AG04450 (cell line): ENCODE data around the gene TRIM66. TPM values are rescaled to one million over a fixed set of nuclear protein-coding genes. Genes with fewer than 3 reads are reported as not detected.

Experiments used
- CTCF ChIA-PET: fragments of 300-600, 350-600 bp; formaldehyde crosslinking; extraction: SDS; loops from one replicate; lab custom pipeline; 2022; ENCODE audit warnings: antibody characterized with exemption, inconsistent platforms; lab: Charles Lee
- POLR2A ChIA-PET: fragments of 350-600 bp; formaldehyde crosslinking; extraction: SDS; loops from one replicate; lab custom pipeline; 2021; ENCODE audit warnings: antibody characterized with exemption, inconsistent platforms; lab: Yijun Ruan, JAX
- DNase-seq: peaks from one replicate; pipeline ENCODE4 v3.0.0-alpha.2; 2011; ENCODE audit warnings: low read depth, low spot score
- H3K27ac ChIP-seq: one replicate; pipeline ENCODE4 v1.5.1; 2012; ENCODE audit warnings: low read depth, low read length, control low read depth
- H3K27me3 ChIP-seq: one replicate; pipeline ENCODE4 v1.6.0; 2012; ENCODE audit warnings: low read length; ENCODE audit not compliant: control insufficient read depth, insufficient read depth
- H3K4me3 ChIP-seq: 2 replicates; pipeline ENCODE4 v1.5.1; 2011; ENCODE audit warnings: mild to moderate bottlenecking, low read depth, low read length, control low read depth
- H3K9me3 ChIP-seq: 2 replicates; pipeline ENCODE4 v1.5.1; 2012; ENCODE audit warnings: low read length; ENCODE audit not compliant: control insufficient read depth, insufficient read depth
- polyA plus RNA-seq: library from polyadenylated mRNA; depleted of rRNA; stranded (reverse); fragments of >200 nt; gene quantifications from 2 replicates; pipeline ENCODE4 v1.2.3, GENCODE V29; 2011
- TF ChIP-seq, protein P1 (sequence below): IDR thresholded peaks from 2 replicates; pipeline ENCODE4 v1.5.1; 2011; ENCODE audit warnings: low read depth, low read length, control low read depth, inconsistent platforms

Gene TRIM66
- polyA plus RNA-seq, 1 experiment, result 6.3 TPM

DNA sequence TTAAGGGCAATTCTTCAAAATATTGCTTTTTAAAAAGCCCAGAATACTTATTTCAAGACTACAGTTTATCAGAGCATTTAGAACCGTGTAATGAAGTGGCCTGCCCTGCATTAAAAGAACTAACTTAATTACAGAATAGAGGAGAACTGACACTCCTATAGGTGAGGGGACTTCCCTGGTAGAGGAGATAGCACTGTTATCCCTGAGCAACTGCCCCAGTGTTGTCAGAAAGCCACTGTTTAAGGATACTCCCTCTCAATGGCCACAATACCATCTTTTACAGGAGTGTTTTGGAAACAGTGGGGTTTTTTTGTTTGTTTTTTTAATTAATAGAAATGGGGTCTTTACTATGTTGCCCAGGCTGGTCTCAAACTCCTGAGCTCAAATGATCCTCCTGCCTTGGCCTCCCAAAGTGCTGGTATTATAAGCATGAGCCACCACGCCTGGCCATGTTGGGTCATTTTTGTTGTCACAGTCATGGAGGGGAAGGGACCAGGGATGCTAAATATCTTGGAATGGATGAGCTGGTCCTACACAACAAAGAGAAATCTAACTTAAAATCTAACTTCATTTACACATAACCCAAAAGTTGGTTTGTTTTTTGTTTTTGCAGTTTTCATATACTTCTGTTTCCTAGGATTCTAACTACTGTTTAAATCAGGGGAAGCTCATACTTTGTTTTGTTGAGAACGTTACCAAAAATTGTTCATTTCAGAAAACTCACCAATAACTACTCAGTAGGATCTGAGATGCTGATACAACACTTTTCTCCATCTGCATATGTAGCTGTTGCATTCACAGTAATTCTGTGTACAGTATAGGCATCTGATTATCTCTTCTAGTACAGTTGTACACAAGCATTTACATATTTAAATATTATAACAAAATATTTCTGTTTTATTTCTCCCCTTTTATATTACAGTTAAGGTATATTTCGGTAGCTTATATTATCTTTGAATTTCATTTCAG lies 8.2 kb upstream of the TRIM66 start:
- ChIA-PET CTCF (interaction anchor here (0.9 to 1.9 kb wide), 2 partner anchors 177 to 270 kb away, joined by 3 to 7 read pairs; no protein-coding TSS in a partner anchor), POLR2A (interaction anchor here (0.9 kb wide), 1 partner anchor 29 kb away, joined by 3 read pairs; no protein-coding TSS in a partner anchor)
- TF ChIP-seq, protein P1, sequence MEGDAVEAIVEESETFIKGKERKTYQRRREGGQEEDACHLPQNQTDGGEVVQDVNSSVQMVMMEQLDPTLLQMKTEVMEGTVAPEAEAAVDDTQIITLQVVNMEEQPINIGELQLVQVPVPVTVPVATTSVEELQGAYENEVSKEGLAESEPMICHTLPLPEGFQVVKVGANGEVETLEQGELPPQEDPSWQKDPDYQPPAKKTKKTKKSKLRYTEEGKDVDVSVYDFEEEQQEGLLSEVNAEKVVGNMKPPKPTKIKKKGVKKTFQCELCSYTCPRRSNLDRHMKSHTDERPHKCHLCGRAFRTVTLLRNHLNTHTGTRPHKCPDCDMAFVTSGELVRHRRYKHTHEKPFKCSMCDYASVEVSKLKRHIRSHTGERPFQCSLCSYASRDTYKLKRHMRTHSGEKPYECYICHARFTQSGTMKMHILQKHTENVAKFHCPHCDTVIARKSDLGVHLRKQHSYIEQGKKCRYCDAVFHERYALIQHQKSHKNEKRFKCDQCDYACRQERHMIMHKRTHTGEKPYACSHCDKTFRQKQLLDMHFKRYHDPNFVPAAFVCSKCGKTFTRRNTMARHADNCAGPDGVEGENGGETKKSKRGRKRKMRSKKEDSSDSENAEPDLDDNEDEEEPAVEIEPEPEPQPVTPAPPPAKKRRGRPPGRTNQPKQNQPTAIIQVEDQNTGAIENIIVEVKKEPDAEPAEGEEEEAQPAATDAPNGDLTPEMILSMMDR, result no peak

DNA sequence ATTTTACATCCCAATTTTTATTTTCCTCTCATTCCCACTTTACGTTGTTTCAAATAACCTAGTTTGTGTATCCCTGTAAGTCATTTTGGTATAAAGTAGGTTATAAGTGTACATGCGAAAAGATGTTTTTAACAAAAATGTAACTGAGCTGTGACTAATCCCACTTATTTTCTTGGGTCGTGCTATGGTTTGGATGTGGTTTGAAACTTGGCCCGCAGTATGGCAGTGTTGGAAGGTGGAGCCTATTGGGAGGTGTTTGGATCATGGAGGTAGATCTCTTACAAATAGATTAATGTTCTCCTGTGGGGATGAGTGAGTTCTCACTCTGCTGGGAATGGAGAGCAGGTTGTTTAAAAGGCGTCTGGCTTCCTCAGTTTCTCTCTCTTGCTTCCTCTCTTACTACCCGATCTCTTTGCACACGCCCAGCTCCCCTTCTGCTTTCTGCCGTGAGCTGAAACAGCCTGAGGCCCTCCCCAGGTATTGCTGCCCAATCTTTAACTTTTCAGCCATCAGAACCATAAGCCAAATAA lies 7.3 kb upstream of the TRIM66 start:
- CTCF ChIA-PET, result interaction anchor here (1.9 kb wide), 1 partner anchor 271 kb away, joined by 7 read pairs; no protein-coding TSS in a partner anchor
- TF ChIP-seq, protein P1, result no peak
- POLR2A ChIA-PET, result interaction anchor here (0.7 to 2.0 kb wide), 3 partner anchors 30 to 121 kb away, joined by 4 to 26 read pairs (median 10); a partner anchor contains a TSS

More for the DNA sequence above, 8.2 kb upstream of the TRIM66 start:
- Histone ChIP-seq H3K27ac (no peak overlapping the region), H3K4me3 (no peak overlapping the region), H3K9me3 (no peaks in the 10 kb centered on the region; the same call in 1 of the 2 replicates), H3K27me3 (no peaks in the 10 kb centered on the region)
- no peak for DNase-seq

DNA sequence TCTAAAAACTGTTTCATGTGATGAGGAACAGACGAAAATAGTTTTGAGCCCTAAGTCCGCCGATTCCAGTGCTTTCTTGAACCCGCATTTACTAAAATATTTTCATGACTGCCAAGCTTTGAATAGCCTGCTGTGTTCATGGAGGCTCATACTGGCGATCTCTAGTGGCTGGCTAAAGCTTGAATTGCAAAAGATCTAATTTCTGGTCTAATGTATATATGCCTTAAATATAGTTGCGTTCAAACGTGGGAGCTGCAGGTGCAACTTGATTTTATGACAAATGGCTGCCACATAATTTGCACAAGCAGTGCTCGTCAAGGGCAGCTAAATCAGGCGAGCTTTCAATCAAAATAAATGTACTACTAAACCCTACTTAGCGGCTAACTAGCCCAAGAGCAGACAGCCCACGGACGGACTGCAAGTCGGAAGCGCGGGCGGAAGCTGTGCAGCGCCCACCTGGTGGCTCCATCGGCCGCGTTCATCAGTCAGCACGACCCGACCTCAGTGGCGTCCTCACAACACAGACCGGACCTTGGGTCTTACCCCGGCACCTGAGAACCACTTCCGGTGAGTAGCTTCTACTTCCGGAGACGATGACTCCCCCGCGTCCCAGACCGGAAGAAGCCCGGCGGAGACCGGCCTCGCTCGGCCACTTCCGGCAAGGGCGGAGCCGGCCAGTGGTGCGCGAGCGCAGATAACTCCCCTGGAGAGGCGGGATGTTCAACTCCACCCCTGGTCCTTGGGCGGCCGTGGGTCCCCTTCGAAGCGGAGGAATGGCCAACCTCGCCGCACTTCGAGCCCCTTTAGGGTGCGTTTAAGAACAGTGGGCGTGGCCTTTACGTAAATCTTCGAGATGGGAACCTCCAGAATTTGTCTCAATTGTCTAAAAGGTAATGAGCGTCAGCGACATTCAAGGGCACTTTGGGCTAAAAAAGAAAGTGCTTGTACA lies 6.2 kb upstream of the TRIM66 start:
- H3K4me3 ChIP-seq, result peak overlapping the region; percentile 62
- DNase-seq, result peak; percentile 90
- TF ChIP-seq, protein P1, result no peak; the same call in 1 of the 2 replicates
- H3K27ac ChIP-seq, result peak overlapping the region; percentile 62
- no peaks in the 10 kb centered on the region for H3K27me3 ChIP-seq
- no peaks in the 10 kb centered on the region; the same call in 1 of the 2 replicates for H3K9me3 ChIP-seq
- POLR2A ChIA-PET, result interaction anchor here (0.5 to 2.0 kb wide), 21 partner anchors 9 to 275 kb away, joined by 3 to 26 read pairs (median 4); partner anchors contain the start of genes AKIP1 and TMEM9B
- CTCF ChIA-PET, result interaction anchor here (0.8 to 1.2 kb wide), 5 partner anchors 125 to 449 kb away, joined by 3 to 4 read pairs (median 4); no protein-coding TSS in a partner anchor

More for the DNA sequence above, 7.3 kb upstream of the TRIM66 start:
- Histone ChIP-seq H3K27ac (no peak overlapping the region), H3K27me3 (no peaks in the 10 kb centered on the region), H3K4me3 (no peak overlapping the region), H3K9me3 (no peaks in the 10 kb centered on the region; the same call in 1 of the 2 replicates)
- DNase-seq, result no peak

DNA sequence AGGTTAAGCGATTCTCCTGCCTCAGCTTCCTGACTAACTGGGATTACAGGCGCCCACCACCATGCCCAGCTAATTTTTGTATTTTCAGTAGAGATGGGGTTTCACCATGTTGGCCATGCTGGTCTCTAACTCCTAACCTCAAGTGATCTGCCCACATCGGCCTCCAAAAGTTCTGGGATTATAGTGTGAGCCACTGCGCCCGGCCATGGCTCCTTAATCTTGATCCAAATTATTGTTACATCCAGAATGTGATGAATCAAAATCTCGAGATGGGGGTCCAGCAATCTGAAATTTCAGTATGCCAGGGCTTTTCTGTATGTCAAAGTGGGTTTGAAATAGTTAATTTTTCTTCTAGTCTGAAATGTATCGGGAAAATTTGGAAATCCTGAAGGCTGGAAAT lies 3.9 kb upstream of the TRIM66 start:
- Histone ChIP-seq H3K9me3 (no peaks in the 10 kb centered on the region; the same call in 1 of the 2 replicates), H3K4me3 (no peak overlapping the region), H3K27ac (peak overlapping the region; percentile 39), H3K27me3 (no peaks in the 10 kb centered on the region)
- TF ChIP-seq, protein P1, result no peak
- no peak for DNase-seq
- ChIA-PET CTCF (no interaction called here), POLR2A (interaction anchor here (0.6 to 1.1 kb wide), 4 partner anchors 15 to 278 kb away, joined by 3 to 14 read pairs (median 5); partner anchors contain the start of gene TMEM9B)
